Measurements from ENCODE around the gene ERG. TPM values are rescaled to one million over a fixed set of nuclear protein-coding genes. Genes with fewer than 3 reads are reported as not detected.

ERG gene
- total and polyA plus RNA-seq, 9 of the 15 experiments (the other 6 are each of a cell fraction or from before 2014, with no cell fraction given) = 0.06 TPM; not detected in 8

GRCh38 chr21:38443110-38443509 lies 55.2 kb downstream of the ERG start:
- ATAC-seq = no peak
- 3% methylated on average over 8 of the region's 8 CpGs for WGBS (ENCODE audit: insufficient coverage, low coverage, missing lambda C conversion rate)
- peaks cover 3 to 4% of the 10 kb centered on the region in 2 experiments; a peak in 1 of 5 replicates for H3K4me1 ChIP-seq (replicated peaks in 1 of 2; ENCODE audit: control insufficient read depth in 2 of 2, insufficient read depth in 2 of 2, low read length in 2 of 2)
- intact Hi-C loops (cut with micrococcal nuclease) = no loop called here
- no peak for FAIRE-seq
- H3K4me3 ChIP-seq = no peak overlapping the region
- H3K9me3 ChIP-seq (replicated peaks; ENCODE audit: control insufficient read depth, insufficient read depth, low read depth, low read length) = no peaks in the 10 kb centered on the region
- H3K9ac ChIP-seq (ENCODE audit: insufficient read depth in 1 of 2, low read depth in 2 of 2, low read length in 2 of 2) = no peak overlapping the region
- in situ Hi-C loops (cut with MboI) = no loop called here
- H3K27ac ChIP-seq (ENCODE audit: extremely low read depth, low read depth, low read length) = no peak overlapping the region
- ChIA-PET POLR2A (no interaction called here), CTCF (ENCODE audit: low intra/inter-chr PET ratio) (no interaction called here)
- BruUV-seq (replicated peaks) = no TSS peak
- H3K27me3 ChIP-seq (ENCODE audit: control insufficient read depth in 2 of 2, insufficient read depth in 2 of 2, low read length in 2 of 2) = peaks cover 23 to 46% of the 10 kb centered on the region in 2 experiments; a peak in 4 of 5 replicates
- H3K9me1 ChIP-seq (ENCODE audit: control insufficient read depth, insufficient read depth, low read length) = no peaks in the 10 kb centered on the region
- no peaks in the 10 kb centered on the region for H3K36me3 ChIP-seq (ENCODE audit: control insufficient read depth, insufficient read depth, low read length)
- no peak overlapping the region for H3K4me2 ChIP-seq (ENCODE audit: insufficient read depth, low read length)
- no peak for TF ChIP-seq JUND (IDR thresholded peaks at IDR 0.05; ENCODE audit: borderline replicate concordance, low read depth, low read length)
- TF ChIP-seq JUND (tag; IDR thresholded peaks at IDR 0.05; ENCODE audit: borderline replicate concordance, low read depth, low read length) = no peak
- no peak for TF ChIP-seq SIN3A (IDR thresholded peaks at IDR 0.05; ENCODE audit: borderline replicate concordance in 2 of 2, control insufficient read depth in 1 of 2, low read depth in 2 of 2, low read length in 2 of 2)
- TF ChIP-seq HMGXB4 (CRISPR knock-in tag; IDR thresholded peaks at IDR 0.05) = no peak
- no peak for TF ChIP-seq PBX2 (CRISPR knock-in tag; IDR thresholded peaks at IDR 0.05; ENCODE audit: low read depth)
- no peak for TF ChIP-seq PBX2 (tag; conservative IDR thresholded peaks at IDR 0.05; ENCODE audit: low read depth)
- no peak overlapping the region for H2AFZ ChIP-seq (ENCODE audit: low read depth, low read length)
- H3K79me2 ChIP-seq (ENCODE audit: control insufficient read depth, insufficient read depth, low read length) = no peaks in the 10 kb centered on the region
- DNase-seq (ENCODE audit: extremely low read depth in 1 of 4, low spot score in 3 of 4) = no peak
- peaks cover 13% of the 10 kb centered on the region; the same call in 1 of the 2 replicates for H4K20me1 ChIP-seq (replicated peaks; ENCODE audit: control insufficient read depth, insufficient read depth, low read length)
